Tibial nerve (tissue), 4 donors: ENCODE measurements around the gene CKMT2.

Experiments
- EP300 ChIP-seq, 2 donors: sonication (generic); formaldehyde crosslinking; IDR thresholded peaks; one replicate each; pipeline ENCODE4 v1.6.1; 2017; ENCODE audit warnings: antibody characterized with exemption in 2 of 2, mild to moderate bottlenecking in 1 of 2
- TF ChIP-seq, protein P1 (sequence below), 5 experiments: fragments of 200-600 bp in 3 of 5; fragments of 450-650 bp in 2 of 5; sonication (generic) in 3 of 5; IDR thresholded peaks; one replicate each; pipeline ENCODE4 v1.5.1; 2016 to 2019; ENCODE audit warnings: antibody characterized with exemption in 5 of 5, mild to moderate bottlenecking in 3 of 5, moderate library complexity in 2 of 5

DNA sequence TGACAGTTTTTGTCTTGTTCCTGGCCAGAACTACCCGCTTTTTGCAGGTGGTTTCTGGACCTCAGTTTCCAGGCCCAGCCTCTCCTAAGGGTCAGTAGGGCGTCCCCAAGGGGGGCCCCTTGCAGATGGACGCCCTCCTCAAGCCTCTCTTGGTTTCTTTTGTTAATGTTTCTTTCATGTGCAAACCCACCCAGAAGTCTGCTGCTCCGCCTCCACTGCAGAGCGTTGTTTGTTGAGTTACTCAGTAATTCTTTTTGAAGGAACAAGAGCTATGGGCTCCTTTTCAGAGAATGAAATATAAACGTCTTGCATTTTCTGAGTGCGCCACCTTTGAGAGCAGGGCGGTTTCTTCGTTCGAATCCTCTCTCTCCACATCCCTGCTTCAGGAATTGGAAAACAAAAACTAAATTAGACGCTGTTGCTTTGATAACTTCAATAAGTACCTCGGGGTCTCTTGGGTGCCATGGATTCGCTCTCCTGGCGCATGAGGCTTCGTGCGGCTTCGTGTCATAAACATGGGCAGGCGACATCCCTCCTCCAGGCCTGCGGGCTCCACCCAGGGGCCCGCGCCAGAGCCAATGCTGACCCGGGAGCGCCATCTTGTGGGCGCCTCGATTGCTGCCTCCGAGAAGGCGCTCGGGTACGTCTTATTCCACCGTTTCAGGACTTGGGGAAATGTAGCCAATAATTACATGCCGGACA, 38.3 kb upstream of the CKMT2 start:
- TF ChIP-seq, protein P1, sequence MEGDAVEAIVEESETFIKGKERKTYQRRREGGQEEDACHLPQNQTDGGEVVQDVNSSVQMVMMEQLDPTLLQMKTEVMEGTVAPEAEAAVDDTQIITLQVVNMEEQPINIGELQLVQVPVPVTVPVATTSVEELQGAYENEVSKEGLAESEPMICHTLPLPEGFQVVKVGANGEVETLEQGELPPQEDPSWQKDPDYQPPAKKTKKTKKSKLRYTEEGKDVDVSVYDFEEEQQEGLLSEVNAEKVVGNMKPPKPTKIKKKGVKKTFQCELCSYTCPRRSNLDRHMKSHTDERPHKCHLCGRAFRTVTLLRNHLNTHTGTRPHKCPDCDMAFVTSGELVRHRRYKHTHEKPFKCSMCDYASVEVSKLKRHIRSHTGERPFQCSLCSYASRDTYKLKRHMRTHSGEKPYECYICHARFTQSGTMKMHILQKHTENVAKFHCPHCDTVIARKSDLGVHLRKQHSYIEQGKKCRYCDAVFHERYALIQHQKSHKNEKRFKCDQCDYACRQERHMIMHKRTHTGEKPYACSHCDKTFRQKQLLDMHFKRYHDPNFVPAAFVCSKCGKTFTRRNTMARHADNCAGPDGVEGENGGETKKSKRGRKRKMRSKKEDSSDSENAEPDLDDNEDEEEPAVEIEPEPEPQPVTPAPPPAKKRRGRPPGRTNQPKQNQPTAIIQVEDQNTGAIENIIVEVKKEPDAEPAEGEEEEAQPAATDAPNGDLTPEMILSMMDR (IDR thresholded peaks at IDR 0.05), result peak; percentile 80 to 90 (median 82)
- TF ChIP-seq EP300 (IDR thresholded peaks at IDR 0.05), result peak in 1 of 2 donors; percentile 53
